HG02763 (cell line): ENCODE measurements around the gene PSMB8.

ENCODE experiments used
- ATAC-seq: cut with Tn5 transposase; IDR thresholded peaks from one replicate; pipeline ENCODE4 v1.9.1; 2021; ENCODE audit warnings: mild to moderate bottlenecking, moderate library complexity; ENCODE audit not compliant: unreplicated experiment

The PSMB8 gene

GRCh38 chr6:32799168-32799567 is 44.7 kb downstream of the PSMB8 start:
- ATAC-seq, result no peak

- ATAC-seq, result no peak
Observed at GRCh38 chr6:32796848-32797776, 46.7 kb downstream of the PSMB8 start.

GRCh38 chr6:32794510-32794909 is 49.3 kb downstream of the PSMB8 start:
- no peak for ATAC-seq

GRCh38 chr6:32792901-32793435 is 50.9 kb downstream of the PSMB8 start:
- no peak for ATAC-seq
